Activated T-cell treated with anti-CD3 and anti-CD28 coated beads, Interleukin-2, amount 50 U/mL, for 24 hours (primary cell): ENCODE measurements around the gene CMTM3.
A peak's percentile ranks its signal among the peaks of the same experiment; 100 is the strongest.
"Not testable (repeated sequence)": the region's sequence is repeated elsewhere in the genome, so short reads cannot be mapped to it uniquely, and the experiment has no call there.

Experiments
- DNase-seq: peaks from one replicate; pipeline ENCODE4 v3.0.0-alpha.2; 2020
- H3K27ac Mint-ChIP-seq: 2 replicates; pipeline ENCODE4 v1.8.0; 2020; ENCODE audit warnings: mild to moderate bottlenecking, mixed read lengths
- H3K27me3 Mint-ChIP-seq: 2 replicates; pipeline ENCODE4 v1.8.0; 2020; ENCODE audit warnings: mixed read lengths
- H3K36me3 Mint-ChIP-seq: 2 replicates; pipeline ENCODE4 v1.8.0; 2020; ENCODE audit warnings: low read depth, mixed read lengths
- H3K4me1 Mint-ChIP-seq: 2 replicates; pipeline ENCODE4 v1.8.0; 2020; ENCODE audit warnings: low read depth, mixed read lengths
- H3K4me3 Mint-ChIP-seq: 2 replicates; pipeline ENCODE4 v1.8.0; 2020; ENCODE audit warnings: mild to moderate bottlenecking, moderate library complexity, mixed read lengths
- H3K9me3 Mint-ChIP-seq: 2 replicates; pipeline ENCODE4 v1.8.0; 2020; ENCODE audit warnings: mixed read lengths

Gene CMTM3

DNA sequence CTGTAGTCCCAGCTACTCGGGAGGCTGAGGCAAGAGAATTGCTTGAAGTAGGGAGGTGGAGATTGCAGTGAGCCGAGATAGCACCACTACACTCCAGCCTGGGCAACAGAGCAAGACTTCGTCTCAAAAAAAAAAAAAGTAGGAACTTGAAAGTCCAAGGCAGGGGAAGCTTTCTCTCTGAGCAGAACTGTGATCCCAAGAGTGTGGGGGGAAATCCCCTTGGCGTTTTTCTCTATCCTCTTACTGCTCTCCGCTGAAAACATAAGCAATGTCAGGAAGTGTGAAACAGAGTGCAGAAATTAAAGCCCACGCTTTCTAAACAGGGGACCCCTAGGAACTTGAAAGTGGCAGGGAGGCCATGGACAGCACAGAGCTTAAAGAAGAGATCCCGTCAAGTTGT is 9.8 kb upstream of the CMTM3 start:
- Mint-ChIP-seq H3K27me3 (no peaks in the 10 kb centered on the region), H3K27ac (no peak overlapping the region), H3K4me1 (peaks cover 43% of the 10 kb centered on the region), H3K36me3 (no peaks in the 10 kb centered on the region), H3K9me3 (no peaks in the 10 kb centered on the region), H3K4me3 (no peak overlapping the region)
- DNase-seq = no peak

DNA sequence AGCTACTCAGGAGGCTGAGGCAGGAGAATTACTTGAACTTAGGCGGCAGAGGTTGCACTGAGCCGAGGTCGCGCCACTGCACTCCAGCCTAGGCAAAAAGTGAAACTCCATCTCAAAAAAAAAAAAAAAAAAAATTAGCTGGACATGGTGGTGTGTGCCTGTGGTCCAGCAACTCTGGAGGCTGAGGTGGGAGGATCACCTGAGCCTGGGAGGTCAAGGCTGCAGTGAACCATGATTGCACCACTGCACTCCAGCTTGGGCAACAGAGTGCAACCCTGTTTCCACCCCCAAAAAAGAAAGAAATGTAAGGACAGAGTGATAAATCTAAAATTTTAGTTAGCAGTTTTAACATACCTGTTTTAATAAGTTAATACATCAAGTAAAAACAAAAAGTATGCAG is 7.9 kb upstream of the CMTM3 start:
- H3K36me3 Mint-ChIP-seq, H3K9me3 Mint-ChIP-seq, DNase-seq, H3K27ac Mint-ChIP-seq, H3K4me3 Mint-ChIP-seq, H3K27me3 Mint-ChIP-seq: not testable (repeated sequence)
- peaks cover 36% of the 10 kb centered on the region for H3K4me1 Mint-ChIP-seq

DNA sequence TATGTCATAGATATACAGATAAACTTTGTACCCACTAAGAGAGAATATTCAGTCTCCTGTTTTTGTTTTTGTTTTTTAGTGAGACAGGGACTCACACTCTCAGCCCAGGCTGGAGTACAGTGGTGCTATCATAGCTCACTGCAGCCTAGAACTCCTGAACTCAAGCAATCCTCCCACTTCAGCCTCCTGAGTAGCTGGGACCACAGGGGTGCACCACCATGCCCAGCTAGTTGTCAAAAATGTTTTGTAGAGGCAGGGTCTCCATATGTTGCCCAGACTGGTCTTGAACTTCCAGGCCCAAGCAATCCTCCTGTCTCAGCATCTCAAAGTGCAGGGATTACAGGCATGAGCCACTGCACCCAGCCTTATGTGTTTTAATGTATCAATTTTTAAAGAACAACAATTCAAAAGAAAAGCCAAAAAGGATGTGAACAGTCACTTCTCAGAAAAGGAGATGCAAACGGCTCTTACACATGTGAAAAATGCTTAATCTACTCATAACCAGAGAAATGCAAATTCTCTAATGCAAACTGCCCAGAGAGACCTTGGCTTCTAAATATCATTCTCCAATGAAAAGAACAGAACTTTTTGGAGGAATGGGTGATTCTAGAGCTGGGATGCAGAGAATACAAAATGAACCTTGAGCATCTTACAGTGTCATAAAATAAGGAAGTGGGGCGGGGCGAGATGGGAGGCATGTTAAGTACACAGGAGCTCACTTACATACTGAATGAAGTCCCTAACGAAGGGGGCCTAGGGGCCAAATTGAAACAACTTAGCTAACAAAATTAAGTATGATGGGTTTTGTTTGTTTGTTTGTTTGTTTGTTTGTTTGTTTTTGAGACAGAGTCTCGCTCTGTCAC is 7.3 kb upstream of the CMTM3 start:
- no peak overlapping the region for H3K4me3 Mint-ChIP-seq
- H3K36me3 Mint-ChIP-seq = no peaks in the 10 kb centered on the region
- H3K27me3 Mint-ChIP-seq = no peaks in the 10 kb centered on the region
- no peak for DNase-seq
- H3K4me1 Mint-ChIP-seq = peaks cover 36% of the 10 kb centered on the region
- peaks cover 5% of the 10 kb centered on the region for H3K9me3 Mint-ChIP-seq
- peak overlapping the region; percentile 77 for H3K27ac Mint-ChIP-seq

DNA sequence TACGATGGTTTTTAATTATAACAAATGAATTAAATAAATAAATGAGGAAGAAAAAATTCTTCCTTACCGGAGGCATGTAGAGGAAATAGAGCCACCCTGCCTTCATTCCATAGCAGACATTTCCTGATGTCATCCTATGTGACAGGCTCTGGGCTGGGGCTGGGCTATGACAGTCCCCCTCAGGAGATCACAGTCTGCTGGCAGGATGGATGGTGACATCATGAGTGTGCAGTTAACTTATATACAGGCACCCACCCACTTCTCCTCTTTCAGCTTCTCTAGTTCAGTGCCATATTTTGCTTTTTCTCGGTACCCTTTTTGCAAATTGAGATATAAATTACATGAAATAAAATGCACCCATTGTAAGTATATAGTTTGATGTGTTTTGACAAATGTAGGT is 6.4 kb upstream of the CMTM3 start:
- no peak for DNase-seq
- H3K4me1 Mint-ChIP-seq = peaks cover 40% of the 10 kb centered on the region
- peaks cover 5% of the 10 kb centered on the region for H3K9me3 Mint-ChIP-seq

DNA sequence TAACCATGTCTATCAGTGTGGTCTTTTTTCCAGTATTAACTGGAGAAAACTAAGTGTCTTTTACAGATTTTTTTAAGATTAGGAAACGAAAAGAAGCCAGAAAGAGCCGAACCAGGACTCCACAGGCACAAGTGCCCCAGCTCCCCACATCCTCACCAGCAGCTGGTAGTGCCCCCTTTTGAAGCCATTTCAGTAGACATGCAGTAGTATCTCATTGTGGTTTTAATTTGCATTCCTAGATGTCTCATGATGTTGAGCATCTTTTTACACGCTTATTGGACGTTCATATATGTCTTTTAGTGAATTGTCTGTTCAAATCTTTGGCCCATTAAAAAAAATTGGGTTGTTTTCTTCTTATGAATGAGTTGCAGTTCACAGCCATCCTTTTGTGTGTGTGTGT is 4.8 kb upstream of the CMTM3 start:
- DNase-seq = no peak
- peaks cover 49% of the 10 kb centered on the region for H3K4me1 Mint-ChIP-seq
- H3K27ac Mint-ChIP-seq = no peak overlapping the region
- no peaks in the 10 kb centered on the region for H3K27me3 Mint-ChIP-seq
- H3K36me3 Mint-ChIP-seq = peaks cover 5% of the 10 kb centered on the region
- peaks cover 5% of the 10 kb centered on the region for H3K9me3 Mint-ChIP-seq
- H3K4me3 Mint-ChIP-seq = no peak overlapping the region

More for the DNA sequence above, 6.4 kb upstream of the CMTM3 start:
- H3K4me3 Mint-ChIP-seq = no peak overlapping the region
- peak overlapping the region; percentile 50 for H3K27ac Mint-ChIP-seq
- no peaks in the 10 kb centered on the region for H3K27me3 Mint-ChIP-seq
- H3K36me3 Mint-ChIP-seq = no peaks in the 10 kb centered on the region

DNA sequence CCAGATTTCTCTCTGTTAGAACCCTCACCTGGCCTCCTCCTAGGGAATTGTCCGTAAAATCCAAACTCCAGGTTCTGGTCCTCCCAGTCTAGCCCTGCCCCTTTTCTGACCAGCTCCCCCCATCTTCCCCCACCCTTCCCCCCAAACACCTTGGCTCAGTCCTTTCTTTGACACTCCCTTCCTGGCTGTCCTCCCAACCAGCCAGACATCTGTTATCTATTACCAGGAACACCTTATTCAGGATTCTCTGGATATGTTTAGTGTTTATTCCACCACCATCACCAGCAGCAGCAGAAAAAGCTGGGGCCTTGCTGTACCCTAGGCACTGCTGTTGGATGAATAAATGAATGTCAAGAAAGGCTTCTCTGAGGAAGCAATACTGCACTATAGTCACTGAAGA is 4.0 kb upstream of the CMTM3 start:
- peaks cover 5% of the 10 kb centered on the region for H3K9me3 Mint-ChIP-seq
- no peaks in the 10 kb centered on the region for H3K27me3 Mint-ChIP-seq
- no peak overlapping the region for H3K4me3 Mint-ChIP-seq
- H3K36me3 Mint-ChIP-seq = peaks cover 5% of the 10 kb centered on the region
- peaks cover 45% of the 10 kb centered on the region for H3K4me1 Mint-ChIP-seq
- H3K27ac Mint-ChIP-seq = no peak overlapping the region
- no peak for DNase-seq

DNA sequence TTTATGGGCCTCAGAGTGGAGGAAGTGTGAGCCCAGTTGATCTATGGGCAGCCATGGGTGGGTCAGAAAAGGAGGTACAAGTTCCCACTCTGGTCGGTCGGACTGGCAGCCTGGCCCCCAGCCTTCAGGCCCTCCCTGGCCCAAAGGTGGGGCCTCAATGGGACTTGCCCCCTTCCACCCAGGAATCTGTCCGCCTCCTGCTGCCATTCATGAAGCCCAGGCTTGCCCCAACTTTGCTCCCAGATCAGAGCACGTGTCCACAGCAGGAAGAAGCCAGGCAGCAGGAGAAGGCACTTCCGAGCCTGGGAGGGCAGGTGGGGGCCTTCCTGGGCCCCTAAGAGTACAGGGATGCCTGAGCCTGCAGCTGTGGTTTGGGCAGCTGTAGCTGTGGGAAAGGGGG is 3.0 kb upstream of the CMTM3 start:
- H3K27ac Mint-ChIP-seq = no peak overlapping the region
- no peaks in the 10 kb centered on the region for H3K27me3 Mint-ChIP-seq
- no peak overlapping the region for H3K4me3 Mint-ChIP-seq
- H3K36me3 Mint-ChIP-seq = peaks cover 9% of the 10 kb centered on the region
- peaks cover 5% of the 10 kb centered on the region for H3K9me3 Mint-ChIP-seq
- peaks cover 53% of the 10 kb centered on the region for H3K4me1 Mint-ChIP-seq
- DNase-seq = no peak

DNA sequence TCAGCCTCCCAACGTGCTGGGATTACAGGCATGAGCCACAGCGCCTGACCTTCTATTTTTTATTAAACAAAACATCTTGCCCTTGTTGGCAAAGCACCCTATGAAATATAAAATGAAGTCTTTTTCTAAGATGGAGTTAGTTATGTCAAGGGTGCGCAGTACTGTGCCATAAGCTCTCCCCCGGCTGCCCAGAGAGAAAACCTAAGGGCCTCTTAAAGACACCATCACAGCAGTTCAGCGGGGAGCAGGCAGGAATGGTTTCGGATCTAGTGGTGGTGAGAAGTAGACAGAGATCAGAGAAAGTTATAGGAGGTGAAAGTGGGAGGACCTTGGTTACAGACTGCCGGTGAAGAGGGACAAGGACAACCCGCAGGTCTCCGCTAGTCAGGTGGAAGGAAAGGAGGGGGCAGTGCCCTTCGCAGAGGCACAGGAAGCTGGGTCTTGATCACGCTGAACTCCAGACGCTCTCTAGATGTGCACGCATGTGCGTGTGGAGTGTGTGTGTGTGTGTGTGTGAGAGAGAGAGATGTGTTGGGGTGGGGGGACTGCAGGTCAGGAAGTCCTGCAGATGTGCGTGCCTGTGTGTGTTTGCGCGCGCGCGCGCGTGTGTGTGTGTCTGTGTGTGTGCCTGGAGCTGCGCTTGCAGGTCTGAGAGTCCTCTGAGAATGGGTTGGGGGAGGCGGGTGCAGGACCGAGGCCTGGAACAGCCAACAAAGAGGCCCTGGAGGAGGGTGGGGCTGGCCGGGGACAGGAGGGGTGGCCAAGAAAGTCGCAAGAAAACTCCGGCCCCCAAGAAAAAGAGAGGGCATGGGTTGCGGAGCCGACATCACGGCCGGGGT is 748 bp upstream of the CMTM3 start:
- H3K9me3 Mint-ChIP-seq = peaks cover 5% of the 10 kb centered on the region
- H3K27me3 Mint-ChIP-seq = no peaks in the 10 kb centered on the region
- H3K36me3 Mint-ChIP-seq = peaks cover 22% of the 10 kb centered on the region
- DNase-seq = no peak
- H3K4me3 Mint-ChIP-seq = peak overlapping the region; percentile 85
- H3K27ac Mint-ChIP-seq = peak overlapping the region; percentile 93
- peaks cover 54% of the 10 kb centered on the region for H3K4me1 Mint-ChIP-seq

DNA sequence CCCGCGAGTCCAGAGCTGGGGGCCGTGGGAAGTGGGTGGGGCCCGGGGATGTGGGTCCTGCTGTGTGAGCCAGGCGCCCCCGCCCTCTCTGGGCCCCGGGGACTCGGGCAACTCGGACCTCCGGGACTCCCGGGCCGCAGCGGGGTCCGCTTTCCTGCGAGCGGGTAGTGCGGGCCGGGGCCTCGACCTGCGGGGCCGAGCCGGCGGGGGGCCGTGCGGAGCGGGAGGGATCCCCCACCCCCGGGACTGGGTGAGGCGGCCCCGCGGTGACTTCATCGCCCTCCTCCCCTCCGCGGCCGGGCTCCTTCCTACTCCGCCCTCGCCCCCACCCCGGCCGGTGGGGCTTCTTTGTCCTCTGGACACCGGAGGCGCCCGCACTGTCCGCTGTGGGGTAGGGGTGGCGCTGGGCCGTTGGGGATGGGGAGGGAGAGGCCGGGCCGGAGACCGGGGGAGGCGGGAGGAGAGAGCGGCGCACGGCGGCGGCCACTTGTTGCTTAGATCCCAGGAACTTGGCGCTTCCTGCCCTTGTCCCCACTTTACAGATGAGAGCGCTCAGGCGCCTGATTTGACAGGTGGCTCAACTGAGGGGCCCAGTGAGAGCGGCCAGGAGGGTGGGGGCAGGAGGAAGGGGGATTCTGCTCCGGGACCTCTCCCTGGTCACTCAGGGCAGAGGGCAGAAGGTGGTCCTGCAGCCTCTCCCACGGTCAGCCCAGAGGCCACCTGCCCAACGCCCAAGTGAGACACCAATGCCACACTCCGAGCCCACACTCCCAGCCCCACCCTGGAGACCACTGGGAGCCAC is 874 bp downstream of the CMTM3 start:
- no peaks in the 10 kb centered on the region for H3K27me3 Mint-ChIP-seq
- H3K9me3 Mint-ChIP-seq = peaks cover 5% of the 10 kb centered on the region
- H3K36me3 Mint-ChIP-seq = peaks cover 39% of the 10 kb centered on the region
- DNase-seq = peak; percentile 67
- H3K4me3 Mint-ChIP-seq = peak overlapping the region; percentile 85
- peak overlapping the region; percentile 89 for H3K27ac Mint-ChIP-seq
- peaks cover 48% of the 10 kb centered on the region for H3K4me1 Mint-ChIP-seq

DNA sequence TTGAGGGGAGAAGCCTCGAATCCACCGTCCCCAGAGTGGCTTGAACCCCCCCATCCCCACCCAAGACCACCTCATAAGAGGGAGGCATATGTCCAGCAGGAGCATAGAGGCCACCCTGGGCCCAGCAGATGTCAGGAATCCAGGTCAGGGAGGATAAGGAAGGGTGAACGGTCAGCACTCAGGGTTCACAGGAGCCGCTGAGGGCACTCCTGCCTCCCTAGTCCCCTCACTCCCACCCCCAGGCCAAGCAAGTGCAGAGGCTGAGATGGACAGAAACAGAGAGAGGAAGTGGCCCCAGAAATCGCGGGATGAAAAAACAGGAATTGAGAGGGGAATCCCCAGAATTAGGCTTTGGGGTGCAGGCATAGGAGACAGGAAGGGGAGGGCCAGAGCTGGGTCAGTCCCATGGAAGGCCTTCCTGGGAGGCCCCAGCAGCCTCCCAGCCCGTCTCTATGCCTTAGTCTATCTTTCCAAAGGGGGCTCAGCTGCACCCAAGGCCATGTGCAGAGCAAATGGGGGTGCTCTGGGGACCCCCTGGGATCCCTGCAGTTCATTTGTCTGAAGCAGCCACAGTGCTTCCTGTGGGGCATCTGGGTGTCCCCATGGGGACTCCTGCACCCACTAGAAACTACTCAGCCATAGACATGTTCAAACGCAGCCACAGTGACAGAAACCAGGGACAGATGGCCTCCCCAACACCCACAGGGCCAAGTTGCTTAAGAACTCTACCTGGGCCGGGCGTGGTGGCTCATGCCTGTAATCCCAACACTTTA is 1.7 kb downstream of the CMTM3 start:
- Mint-ChIP-seq H3K4me1 (peaks cover 42% of the 10 kb centered on the region), H3K27me3 (no peaks in the 10 kb centered on the region), H3K9me3 (peaks cover 3% of the 10 kb centered on the region), H3K36me3 (peaks cover 46% of the 10 kb centered on the region), H3K4me3 (peak overlapping the region; percentile 85), H3K27ac (peak overlapping the region; percentile 89)
- DNase-seq = no peak

DNA sequence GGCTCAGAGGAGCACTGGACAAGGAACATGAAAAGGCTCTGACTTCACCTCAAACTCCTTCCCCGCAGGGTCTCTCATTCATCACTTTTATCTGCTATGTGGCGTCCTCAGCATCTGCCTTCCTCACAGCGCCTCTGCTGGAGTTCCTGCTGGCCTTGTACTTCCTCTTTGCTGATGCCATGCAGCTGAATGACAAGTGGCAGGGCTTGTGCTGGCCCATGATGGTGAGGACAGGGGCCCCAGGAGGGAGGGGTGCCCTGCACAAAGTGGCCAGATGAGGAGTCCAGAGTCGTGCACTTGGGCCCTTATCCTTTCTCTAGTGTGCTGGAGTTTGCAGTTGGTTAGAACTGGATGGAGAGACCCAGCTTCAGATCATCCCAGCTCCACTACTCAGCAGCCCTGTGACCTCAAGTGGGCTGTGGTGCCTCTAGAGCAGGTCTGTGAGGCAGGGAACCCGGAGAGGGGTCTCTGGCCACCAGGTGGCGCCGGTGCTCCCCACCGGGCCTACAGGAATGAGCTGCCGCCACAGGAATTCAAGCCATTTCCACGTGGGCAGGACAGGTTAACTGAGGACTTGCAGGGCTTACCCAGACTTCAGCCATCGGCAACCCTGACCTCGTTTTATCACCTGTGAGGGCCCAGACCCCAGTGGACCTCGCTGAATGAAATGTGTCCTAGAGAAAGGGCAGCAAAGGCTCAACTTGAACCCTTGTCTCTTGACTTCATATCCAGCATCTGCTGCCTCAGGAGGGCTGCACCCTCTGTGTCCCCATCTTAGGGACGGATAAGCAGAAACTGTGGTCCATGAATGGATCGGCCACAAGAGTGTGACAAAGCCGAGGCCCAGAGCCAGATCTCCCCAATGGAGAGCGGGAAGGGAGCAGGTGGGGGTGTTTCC is 4.0 kb downstream of the CMTM3 start:
- no peak overlapping the region for H3K4me3 Mint-ChIP-seq
- H3K27me3 Mint-ChIP-seq = no peaks in the 10 kb centered on the region

DNA sequence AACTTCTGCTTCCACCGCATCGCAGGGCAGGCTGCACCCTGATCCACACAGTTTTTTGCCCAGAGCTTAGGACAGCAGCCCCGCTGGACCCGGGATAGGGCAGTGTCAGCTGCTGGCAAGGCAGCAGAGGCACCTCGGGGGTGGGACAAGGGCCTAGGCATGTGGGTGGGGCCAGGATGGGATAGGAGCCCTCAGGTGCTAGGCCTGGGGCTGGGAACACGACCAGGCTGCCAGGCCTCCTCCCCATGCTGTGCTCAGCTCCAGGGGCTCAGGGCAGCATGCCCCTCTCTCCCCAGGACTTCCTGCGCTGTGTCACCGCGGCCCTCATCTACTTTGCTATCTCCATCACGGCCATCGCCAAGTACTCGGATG is 4.6 kb downstream of the CMTM3 start:
- H3K9me3 Mint-ChIP-seq = no peaks in the 10 kb centered on the region
- H3K4me3 Mint-ChIP-seq = no peak overlapping the region
- H3K27me3 Mint-ChIP-seq = no peaks in the 10 kb centered on the region
- H3K27ac Mint-ChIP-seq = peak overlapping the region; percentile 81
- peaks cover 71% of the 10 kb centered on the region for H3K36me3 Mint-ChIP-seq
- DNase-seq = no peak
- H3K4me1 Mint-ChIP-seq = peaks cover 31% of the 10 kb centered on the region

More for the DNA sequence above, 4.0 kb downstream of the CMTM3 start:
- Mint-ChIP-seq H3K27ac (peak overlapping the region; percentile 81), H3K4me1 (peaks cover 38% of the 10 kb centered on the region), H3K36me3 (peaks cover 70% of the 10 kb centered on the region), H3K9me3 (no peaks in the 10 kb centered on the region)
- peak; percentile 90 for DNase-seq
